IPS-NIHi7 (cell line): ENCODE data around the gene GUSB.
"Not testable (repeated sequence)": the region's sequence is repeated elsewhere in the genome, so short reads cannot be mapped to it uniquely, and the experiment has no call there.

Experiments used
- DNase-seq: peaks from one replicate; pipeline ENCODE4 v3.0.0; 2012; ENCODE audit warnings: mixed read lengths; ENCODE audit errors: extremely low spot score

The GUSB gene

DNA sequence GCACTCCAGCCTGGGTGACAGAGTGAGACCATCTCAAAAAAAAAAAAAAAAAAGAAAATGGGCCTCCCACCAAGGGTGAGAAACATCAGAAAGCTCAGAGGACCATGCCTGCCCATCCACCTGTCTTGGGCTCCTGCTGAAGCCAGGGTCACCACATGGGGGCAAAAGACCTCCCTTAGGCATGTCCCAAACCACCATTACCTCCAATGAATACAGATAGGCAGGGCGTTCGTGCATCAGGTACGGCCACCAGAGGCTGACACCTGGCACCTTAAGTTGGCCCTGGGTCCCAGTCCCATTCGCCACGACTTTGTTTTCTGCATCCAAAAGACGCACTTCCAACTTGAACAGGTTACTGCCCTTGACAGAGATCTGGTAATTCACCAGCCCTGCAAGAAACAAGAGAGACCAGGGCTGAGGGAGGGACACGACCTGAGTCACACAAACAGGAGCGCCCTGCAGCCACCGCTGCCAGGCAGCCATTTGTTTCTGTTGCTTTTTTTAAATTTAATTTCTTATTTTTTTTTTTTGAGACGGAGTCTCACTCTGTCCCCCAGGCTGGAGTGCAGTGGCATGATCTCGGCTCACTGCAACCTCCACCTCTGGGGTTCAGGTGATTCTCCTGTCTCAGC, 6.1 kb downstream of the GUSB start:
- no peak for DNase-seq

GRCh38 chr7:65974876-65975275, 7.1 kb downstream of the GUSB start:
- DNase-seq: no peak

- no peak for DNase-seq
These were observed 7.7 kb downstream of the GUSB start for GRCh38 chr7:65974191-65974801.

DNA sequence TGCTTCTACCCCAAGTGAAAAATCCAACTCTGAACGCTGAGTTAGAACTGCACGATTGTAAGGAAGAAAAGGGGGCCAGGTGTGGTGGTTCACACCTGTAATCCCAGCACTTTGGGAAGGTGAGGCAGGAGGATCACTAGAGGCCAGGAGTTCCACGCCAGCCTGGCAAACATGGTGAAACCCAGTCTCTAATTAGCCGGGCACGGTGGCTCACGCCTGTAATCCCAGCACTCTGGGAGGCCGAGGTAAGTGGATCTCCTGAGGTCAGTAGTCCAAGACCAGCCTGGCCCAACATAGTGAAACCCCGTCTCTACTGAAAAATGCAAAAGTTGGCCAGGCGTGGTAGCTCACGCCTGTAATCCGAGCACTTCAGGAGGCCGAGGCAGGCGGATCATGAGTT, 9.0 kb downstream of the GUSB start:
- DNase-seq: no peak

DNA sequence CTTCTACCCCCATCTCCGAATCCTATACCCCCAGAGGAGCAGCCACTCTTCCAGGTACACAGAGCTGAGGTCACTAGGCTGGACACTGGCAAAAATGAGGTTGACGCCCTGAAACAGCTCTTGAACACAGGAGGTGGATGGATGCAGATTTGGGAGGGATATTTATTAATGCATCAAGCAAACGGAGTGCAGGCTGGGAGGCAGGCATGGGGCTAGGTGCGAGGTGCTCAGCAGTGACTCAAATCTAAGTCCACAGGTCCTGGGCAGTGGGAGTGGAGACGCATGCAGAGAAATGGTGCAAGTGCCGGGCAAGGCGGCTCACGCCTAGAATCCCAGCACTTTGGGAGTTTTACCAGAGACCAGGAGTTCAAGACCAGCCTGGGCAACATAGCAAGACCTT, 11.0 kb downstream of the GUSB start:
- no peak for DNase-seq

- DNase-seq: no peak
These were observed 13.5 kb downstream of the GUSB start for GRCh38 chr7:65968256-65969185.

DNA sequence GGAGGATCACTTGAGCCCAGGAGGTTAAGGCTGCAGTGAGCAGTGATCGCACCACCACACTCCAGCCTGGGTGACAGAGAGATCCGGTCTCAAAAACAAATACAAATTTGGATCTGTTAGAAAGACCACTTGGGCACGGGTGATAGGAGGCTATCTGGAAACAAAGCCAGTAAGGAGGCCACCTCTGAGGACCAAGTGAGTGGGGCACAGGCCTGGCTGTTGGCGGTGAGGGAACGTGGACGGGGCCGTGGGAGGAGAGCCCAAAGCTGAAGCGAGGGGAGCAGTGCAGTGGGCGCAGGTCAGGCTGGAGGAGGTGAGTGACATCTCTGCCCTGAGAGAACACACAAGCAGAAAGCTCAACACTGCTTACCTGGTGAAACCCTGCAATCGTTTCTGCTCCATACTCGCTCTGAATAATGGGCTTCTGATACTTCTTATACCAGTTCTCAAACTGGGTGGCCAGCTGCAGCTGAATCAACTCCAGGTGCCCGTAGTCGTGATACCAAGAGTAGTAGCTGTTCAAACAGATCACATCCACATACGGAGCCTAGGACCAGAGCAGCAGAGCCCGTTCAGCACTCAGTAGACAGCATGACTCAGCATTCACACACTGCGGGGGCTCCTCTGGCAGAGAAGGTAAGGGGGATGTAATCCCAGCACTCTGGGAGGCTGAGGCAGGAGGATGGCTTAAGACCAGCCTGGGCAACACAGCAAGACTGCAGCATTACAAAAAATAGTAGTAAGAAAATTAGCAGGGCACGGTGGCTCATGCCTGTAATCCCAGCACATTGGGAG, 14.5 kb downstream of the GUSB start:
- DNase-seq: no peak

DNA sequence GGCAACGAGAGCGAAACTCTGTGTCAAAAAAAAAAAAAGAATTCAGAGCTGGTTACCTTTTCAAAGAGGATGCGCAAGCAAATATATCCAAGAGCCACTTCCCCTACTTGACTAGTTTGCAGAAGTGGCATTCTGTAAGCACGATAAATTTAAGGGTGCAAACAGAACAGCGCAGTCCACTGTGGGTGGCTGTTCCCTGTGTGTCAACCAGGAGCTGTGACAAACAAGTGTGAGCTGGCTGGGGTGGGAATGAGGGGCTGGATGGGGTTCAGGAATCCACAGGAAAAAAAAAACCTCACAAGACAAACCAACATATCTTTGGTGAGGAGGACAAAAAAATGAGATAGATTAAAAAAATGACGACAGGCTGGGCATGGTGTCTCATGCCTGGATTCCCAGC, 15.9 kb downstream of the GUSB start:
- no peak for DNase-seq

GRCh38 chr7:65964671-65965070, 17.3 kb downstream of the GUSB start:
- not testable (repeated sequence) for DNase-seq

GRCh38 chr7:65962033-65962432, 20.0 kb downstream of the GUSB start:
- no peak for DNase-seq

DNA sequence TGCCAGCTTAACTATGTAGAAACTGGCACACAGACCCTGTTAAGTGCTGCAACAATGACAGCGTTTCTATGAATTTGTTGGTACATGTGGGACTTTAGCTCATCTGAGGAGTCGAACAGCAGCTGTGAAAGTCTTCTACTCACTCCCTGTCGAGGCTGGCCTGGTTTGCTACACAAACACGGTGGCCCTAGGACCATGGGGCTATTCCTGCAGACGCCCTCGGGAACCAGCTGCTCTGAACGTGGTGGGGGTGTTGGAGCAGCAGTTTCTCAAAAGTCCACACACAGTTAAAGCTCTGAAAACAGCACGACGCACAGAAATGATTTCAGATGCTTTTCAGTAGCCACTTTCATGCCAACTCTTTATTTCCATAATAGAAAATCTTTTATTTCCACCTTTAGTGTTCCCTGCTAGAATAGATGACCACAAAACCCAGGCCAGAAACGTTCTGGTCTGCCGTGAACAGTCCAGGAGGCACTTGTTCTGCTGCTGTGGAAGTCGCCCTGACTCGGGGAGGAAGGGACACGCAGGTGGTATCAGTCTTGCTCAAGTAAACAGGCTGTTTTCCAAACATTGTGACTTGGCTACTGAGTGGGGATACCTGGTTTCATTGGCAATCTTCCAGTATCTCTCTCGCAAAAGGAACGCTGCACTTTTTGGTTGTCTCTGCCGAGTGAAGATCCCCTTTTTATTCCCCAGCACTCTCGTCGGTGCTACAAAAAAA, 21.5 kb downstream of the GUSB start:
- no peak for DNase-seq

- no peak for DNase-seq
These were observed 26.3 kb downstream of the GUSB start for GRCh38 chr7:65955718-65956117.

GRCh38 chr7:65953890-65954450, 28.0 kb downstream of the GUSB start:
- no peak for DNase-seq

DNA sequence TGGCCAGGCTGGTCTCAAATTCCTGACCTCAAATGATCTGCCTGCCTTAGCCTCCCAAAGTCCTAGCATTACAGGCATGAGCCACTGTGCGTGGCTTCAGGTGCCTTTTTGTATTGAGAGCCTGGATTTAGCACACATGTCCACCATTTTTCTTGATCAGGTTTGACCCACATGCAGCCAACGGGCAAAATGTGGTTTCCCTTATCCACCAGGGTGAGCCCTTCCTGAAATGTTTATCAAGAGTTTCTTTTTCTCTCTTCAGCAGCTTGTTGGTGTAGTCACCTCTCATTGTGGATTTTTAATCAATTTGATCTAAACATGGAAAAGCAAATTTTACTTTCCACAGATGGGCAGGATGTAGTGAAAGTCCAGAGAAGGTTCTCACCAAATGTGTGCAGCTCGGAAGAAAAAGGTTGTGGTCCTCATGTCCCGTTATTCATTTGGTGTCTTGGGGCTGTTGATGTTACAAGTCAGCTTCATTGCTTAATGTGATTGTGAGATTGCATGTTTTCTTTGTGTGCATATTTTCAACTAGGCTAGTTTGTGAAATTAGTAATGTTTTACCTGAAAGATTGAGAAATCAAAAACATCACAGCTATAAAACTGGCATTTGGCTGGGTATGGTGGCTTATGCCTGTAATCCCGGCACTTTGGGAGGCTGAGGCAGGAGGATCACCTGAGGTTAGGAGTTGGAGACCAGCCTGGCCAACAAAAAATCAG, 28.9 kb downstream of the GUSB start:
- DNase-seq: no peak

- no peak for DNase-seq
These were observed 30.0 kb downstream of the GUSB start for GRCh38 chr7:65951837-65952578.

DNA sequence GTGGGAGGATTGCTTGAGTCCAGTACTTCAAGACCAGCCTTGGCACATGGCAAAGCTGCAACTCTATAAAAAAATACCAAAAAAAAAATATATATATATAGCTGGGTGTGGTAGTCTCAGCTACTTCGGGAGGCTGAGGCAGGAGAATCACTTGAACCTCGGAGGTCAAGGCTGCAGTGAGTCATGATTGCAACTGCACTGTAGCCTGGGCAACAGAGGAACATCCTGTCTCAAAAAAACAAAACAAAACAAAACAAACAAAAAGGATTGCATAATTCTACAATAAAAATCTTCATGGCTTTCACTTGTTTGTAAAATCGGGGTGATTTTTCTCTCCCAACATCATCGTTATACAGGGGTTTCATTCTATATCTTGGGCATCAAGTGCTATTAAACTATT, 35.1 kb downstream of the GUSB start:
- DNase-seq: no peak

DNA sequence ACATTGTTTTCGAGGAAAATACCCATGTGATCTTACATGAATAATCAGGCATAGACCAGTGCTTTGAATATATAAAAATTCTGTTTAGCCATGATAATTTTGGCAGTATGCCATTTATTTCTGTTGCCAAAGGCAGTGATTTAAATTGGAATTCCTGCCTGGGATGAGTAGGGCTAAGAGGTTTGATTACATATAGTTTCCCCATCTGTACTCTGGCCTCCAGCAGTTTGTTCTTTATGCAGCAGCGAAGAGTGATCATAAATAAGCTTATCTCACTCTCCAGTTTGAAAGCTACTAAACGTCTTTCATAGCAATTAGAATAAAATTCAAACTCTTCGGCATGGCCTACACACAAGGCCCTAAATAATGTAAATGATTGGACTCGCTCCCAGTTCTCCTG, 36.2 kb downstream of the GUSB start:
- not testable (repeated sequence) for DNase-seq

GRCh38 chr7:65938336-65938895, 43.6 kb downstream of the GUSB start:
- DNase-seq: no peak

DNA sequence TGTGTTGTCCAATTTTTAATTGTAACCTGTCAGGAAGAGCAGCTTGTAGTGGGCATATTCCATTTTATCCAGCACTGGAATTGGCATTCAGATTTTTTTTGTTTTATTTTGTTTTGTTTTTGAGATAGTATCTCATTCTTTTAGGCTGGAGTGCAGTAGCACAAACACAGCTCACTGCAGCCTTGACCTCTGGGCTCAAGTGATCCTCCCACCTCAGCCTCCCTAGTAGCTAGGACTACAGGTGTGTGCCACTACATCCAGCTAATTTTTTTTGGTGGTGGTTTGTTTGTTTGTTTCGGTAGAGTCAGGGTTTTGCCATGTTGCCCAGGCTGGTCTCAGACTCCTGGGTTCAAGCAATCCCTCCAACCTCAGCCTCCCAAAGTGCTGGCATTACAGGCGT, 44.7 kb downstream of the GUSB start:
- DNase-seq: no peak
